WERI-Rb-1 (cell line): ENCODE data around the gene NSFL1C.
A peak's percentile ranks its signal among the peaks of the same experiment; 100 is the strongest.
"Not testable (repeated sequence)": the region's sequence is repeated elsewhere in the genome, so short reads cannot be mapped to it uniquely, and the experiment has no call there.

Experiments
- DNase-seq: peaks from one replicate; pipeline ENCODE4 v3.0.0-alpha.2; 2020
- H3K27ac ChIP-seq: fragments of 250-450 bp; sonication (Bioruptor Pico); 2 replicates; pipeline ENCODE4 v1.5.1; 2020; ENCODE audit warnings: mild to moderate bottlenecking, moderate library complexity
- H3K27me3 ChIP-seq: fragments of 250-450 bp; sonication (Bioruptor Pico); 2 replicates; pipeline ENCODE4 v1.5.1; 2021; ENCODE audit warnings: mild to moderate bottlenecking, low read depth, moderate library complexity; ENCODE audit not compliant: insufficient read depth, severe bottlenecking
- H3K36me3 ChIP-seq: fragments of 250-450 bp; sonication (Bioruptor Pico); 2 replicates; pipeline ENCODE4 v1.5.1; 2020; ENCODE audit warnings: mild to moderate bottlenecking, moderate library complexity
- H3K4me3 ChIP-seq: 2 replicates; pipeline ENCODE4 v1.5.1; 2011; ENCODE audit warnings: low read depth, mild to moderate bottlenecking, control low read depth, low read length
- H3K9me3 ChIP-seq: fragments of 250-450 bp; sonication (Bioruptor Pico); 2 replicates; pipeline ENCODE4 v1.5.1; 2021; ENCODE audit warnings: mild to moderate bottlenecking, moderate library complexity; ENCODE audit not compliant: severe bottlenecking
- CTCF ChIP-seq: IDR thresholded peaks from 2 replicates; pipeline ENCODE4 v1.5.1; 2011; ENCODE audit warnings: low read depth, mild to moderate bottlenecking, control low read depth, inconsistent platforms, low read length

The NSFL1C gene

DNA sequence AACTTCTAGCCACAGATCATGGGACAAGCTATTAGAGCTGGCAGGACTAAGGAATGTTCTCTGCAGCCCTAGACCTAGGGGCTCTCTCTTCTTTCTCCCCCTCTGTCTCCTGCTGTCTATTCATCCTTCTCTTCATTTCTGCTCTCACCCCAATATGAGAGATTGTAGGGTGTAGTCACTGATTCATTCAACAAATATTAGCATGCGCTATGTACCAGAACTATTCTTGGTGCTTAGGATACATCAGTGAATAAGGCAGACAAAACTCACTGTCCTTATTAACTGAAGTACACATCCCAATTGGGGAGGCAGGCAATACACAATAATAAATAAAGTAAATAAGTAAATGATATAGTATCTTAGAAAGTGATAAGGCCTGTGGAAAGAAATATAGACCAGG is 39.2 kb upstream of the NSFL1C start:
- DNase-seq: no peak
- H3K9me3 ChIP-seq: no peaks in the 10 kb centered on the region

GRCh38 chr20:1505361-1505760 is 38.7 kb upstream of the NSFL1C start:
- no peak for DNase-seq
- Histone ChIP-seq H3K27ac (no peak overlapping the region), H3K27me3 (no peaks in the 10 kb centered on the region), H3K9me3 (no peaks in the 10 kb centered on the region), H3K36me3 (no peaks in the 10 kb centered on the region), H3K4me3 (no peak overlapping the region)
- TF ChIP-seq CTCF: no peak

More for the DNA sequence above, 39.2 kb upstream of the NSFL1C start:
- H3K36me3 ChIP-seq: no peaks in the 10 kb centered on the region
- H3K27me3 ChIP-seq: peaks cover 3% of the 10 kb centered on the region
- H3K27ac ChIP-seq: no peak overlapping the region
- no peak overlapping the region for H3K4me3 ChIP-seq
- no peak for TF ChIP-seq CTCF

GRCh38 chr20:1503564-1504227 is 37.0 kb upstream of the NSFL1C start:
- Histone ChIP-seq H3K27ac (no peak overlapping the region), H3K36me3 (no peaks in the 10 kb centered on the region), H3K9me3 (no peaks in the 10 kb centered on the region), H3K4me3 (no peak overlapping the region), H3K27me3 (no peaks in the 10 kb centered on the region)
- TF ChIP-seq CTCF: peak; percentile 96
- DNase-seq: peak; percentile 85

DNA sequence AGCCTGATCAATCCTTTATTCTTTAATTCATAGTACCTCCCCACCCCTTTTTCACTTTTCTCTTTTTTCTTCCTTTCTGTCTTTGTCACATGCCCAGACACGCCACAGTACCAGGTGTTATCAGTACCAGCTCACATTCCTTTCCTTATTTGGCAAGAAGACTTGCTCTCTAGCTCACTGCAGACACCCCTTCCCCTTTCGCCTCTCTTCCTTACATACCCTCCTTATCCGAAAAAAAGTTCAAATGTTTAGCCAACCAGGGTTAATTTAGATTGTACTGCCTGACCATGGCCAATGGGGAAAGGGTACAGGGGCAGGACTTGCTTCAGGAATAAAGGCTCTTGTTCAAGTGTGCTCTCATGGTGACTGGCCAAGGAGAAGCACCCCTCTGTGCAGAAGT is 33.8 kb upstream of the NSFL1C start:
- H3K4me3 ChIP-seq: no peak overlapping the region
- no peaks in the 10 kb centered on the region for H3K9me3 ChIP-seq
- TF ChIP-seq CTCF: no peak
- no peak for DNase-seq
- no peaks in the 10 kb centered on the region for H3K36me3 ChIP-seq
- H3K27ac ChIP-seq: no peak overlapping the region
- no peaks in the 10 kb centered on the region for H3K27me3 ChIP-seq

- no peaks in the 10 kb centered on the region for H3K36me3 ChIP-seq
- H3K27ac ChIP-seq: no peak overlapping the region
- no peaks in the 10 kb centered on the region for H3K9me3 ChIP-seq
- no peak for TF ChIP-seq CTCF
- no peak for DNase-seq
- H3K27me3 ChIP-seq: peaks cover 7% of the 10 kb centered on the region
- H3K4me3 ChIP-seq: no peak overlapping the region
These were observed 33.1 kb upstream of the NSFL1C start for GRCh38 chr20:1499528-1500420.

DNA sequence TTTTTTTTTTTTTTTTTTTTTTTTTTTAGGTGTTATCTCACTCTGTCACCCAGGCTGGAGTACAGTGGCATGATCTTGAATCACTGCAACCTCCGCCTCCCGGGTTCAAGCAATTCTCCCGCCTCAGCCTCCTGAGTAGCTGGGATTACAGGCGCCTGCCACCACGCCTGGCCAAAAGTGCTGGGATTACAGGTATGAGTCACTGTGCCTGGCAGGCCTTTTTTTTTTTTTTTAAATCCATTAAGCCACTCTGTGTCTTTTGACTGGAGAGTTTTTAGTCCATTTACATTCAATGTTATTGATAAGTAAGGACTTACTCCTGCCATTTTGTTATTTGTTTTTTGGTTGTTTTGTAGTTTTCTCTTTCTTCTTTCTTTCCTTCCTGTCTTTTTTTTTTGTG is 30.7 kb upstream of the NSFL1C start:
- not testable (repeated sequence) for H3K9me3 ChIP-seq, H3K36me3 ChIP-seq, H3K4me3 ChIP-seq, H3K27ac ChIP-seq
- peaks cover 15% of the 10 kb centered on the region for H3K27me3 ChIP-seq
- DNase-seq: peak; percentile 16
